Measurements from ENCODE around the gene BRINP3. TPM values are rescaled to one million over a fixed set of nuclear protein-coding genes. Genes with fewer than 3 reads are reported as not detected.
A peak's percentile ranks its signal among the peaks of the same experiment; 100 is the strongest.

Gene BRINP3
- total RNA-seq, 4 donors from 2014 or later: 0.20 TPM; not detected in 3

DNA sequence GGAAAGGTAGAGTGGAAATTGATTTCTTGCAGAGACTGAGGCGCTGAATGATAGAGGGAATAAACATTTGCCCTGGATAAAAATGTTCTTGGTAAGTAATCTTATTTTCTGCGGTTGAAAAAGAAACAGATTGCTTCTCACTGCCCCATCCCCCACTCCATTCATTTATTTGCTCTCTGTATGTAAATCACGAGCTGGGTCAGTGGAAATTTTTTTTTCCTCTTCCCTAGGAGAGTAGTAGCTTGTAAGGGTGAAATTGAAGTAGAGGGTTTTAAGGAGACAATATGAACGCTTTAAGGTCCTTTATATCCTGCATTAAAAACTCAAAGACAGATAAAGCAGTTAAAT, 1.4 kb upstream of the BRINP3 start:
- H3K36me3 ChIP-seq: no peaks in the 10 kb centered on the region
- in situ Hi-C loops (cut with MboI; ENCODE audit: low sequenced_read_pairs in 4 of 4) (no loop called here), intact Hi-C loops (cut with DNase I; ENCODE audit: low total_unique reads) (no loop called here)
- peaks cover 12 to 39% (median 33%) of the 10 kb centered on the region in 3 donors for H3K27me3 ChIP-seq
- peak overlapping the region; percentile 25 to 53 (median 31) for H3K4me3 ChIP-seq
- ATAC-seq: no peak
- peaks cover 6 to 7% of the 10 kb centered on the region in 2 donors for H3K4me1 ChIP-seq
- H3K9me3 ChIP-seq: no peaks in the 10 kb centered on the region
- TF ChIP-seq POLR2A (IDR thresholded peaks at IDR 0.05): no peak
- TF ChIP-seq, protein P1, sequence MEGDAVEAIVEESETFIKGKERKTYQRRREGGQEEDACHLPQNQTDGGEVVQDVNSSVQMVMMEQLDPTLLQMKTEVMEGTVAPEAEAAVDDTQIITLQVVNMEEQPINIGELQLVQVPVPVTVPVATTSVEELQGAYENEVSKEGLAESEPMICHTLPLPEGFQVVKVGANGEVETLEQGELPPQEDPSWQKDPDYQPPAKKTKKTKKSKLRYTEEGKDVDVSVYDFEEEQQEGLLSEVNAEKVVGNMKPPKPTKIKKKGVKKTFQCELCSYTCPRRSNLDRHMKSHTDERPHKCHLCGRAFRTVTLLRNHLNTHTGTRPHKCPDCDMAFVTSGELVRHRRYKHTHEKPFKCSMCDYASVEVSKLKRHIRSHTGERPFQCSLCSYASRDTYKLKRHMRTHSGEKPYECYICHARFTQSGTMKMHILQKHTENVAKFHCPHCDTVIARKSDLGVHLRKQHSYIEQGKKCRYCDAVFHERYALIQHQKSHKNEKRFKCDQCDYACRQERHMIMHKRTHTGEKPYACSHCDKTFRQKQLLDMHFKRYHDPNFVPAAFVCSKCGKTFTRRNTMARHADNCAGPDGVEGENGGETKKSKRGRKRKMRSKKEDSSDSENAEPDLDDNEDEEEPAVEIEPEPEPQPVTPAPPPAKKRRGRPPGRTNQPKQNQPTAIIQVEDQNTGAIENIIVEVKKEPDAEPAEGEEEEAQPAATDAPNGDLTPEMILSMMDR (IDR thresholded peaks at IDR 0.05 in 4 of 5, conservative IDR thresholded peaks at IDR 0.05 in 1 of 5): no peak
- H3K27ac ChIP-seq: no peak overlapping the region
- no peak for DNase-seq

DNA sequence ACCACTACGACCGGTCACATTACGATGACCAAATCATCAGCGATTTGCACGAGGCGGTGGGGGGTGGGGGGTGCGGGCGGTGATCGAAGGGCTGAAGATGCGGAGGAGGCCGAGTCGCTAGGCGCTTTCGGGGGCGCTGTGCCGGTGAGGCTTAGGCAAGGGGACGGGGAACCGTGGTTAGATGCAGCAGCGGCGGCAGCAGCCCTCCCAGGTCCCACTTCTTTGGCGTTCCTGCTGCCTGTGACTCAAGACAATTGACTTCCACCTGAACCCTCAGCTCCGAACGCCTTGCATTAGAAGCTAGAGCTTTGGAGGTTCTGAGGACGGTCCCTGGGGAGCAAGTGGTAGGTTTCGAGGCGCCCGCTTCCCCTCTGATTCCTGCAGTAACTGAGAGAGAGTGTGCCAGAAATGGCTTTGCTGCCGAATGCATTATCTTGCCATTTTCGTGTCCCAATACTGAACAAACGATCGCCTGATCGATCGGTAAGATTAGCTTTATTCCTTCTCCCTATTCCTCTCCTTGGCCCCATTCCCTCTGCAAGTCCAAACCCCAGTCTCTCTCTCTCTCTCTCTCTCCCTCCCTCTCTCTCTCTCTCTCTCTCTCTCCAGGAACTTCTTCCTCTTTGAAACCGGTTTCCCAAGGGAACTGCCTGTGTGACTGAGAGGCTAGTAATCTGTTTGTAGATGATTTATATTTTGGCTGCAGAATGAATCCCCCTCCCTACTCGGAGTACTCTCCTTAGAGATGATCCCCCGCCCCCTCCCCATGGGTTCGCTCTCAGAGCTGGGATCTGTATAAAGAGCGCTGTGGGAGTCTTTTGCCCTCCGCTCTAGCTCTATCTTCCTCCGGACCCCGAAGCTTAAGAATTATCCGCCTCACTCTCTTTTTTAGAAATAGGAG, 735 bp upstream of the BRINP3 start:
- TF ChIP-seq, protein P1 (IDR thresholded peaks at IDR 0.05 in 4 of 5, conservative IDR thresholded peaks at IDR 0.05 in 1 of 5): no peak
- TF ChIP-seq POLR2A (IDR thresholded peaks at IDR 0.05): no peak
- Histone ChIP-seq H3K27ac (no peak overlapping the region), H3K27me3 (peaks cover 12 to 40% (median 33%) of the 10 kb centered on the region in 3 donors), H3K36me3 (no peaks in the 10 kb centered on the region), H3K9me3 (no peaks in the 10 kb centered on the region), H3K4me1 (peaks cover 6 to 7% of the 10 kb centered on the region in 2 donors), H3K4me3 (peak overlapping the region; percentile 25 to 53 (median 31))
- DNase-seq: no peak
- in situ Hi-C loops (cut with MboI; ENCODE audit: low sequenced_read_pairs in 4 of 4): no loop called here
- no peak for ATAC-seq
- intact Hi-C loops (cut with DNase I; ENCODE audit: low total_unique reads): no loop called here

DNA sequence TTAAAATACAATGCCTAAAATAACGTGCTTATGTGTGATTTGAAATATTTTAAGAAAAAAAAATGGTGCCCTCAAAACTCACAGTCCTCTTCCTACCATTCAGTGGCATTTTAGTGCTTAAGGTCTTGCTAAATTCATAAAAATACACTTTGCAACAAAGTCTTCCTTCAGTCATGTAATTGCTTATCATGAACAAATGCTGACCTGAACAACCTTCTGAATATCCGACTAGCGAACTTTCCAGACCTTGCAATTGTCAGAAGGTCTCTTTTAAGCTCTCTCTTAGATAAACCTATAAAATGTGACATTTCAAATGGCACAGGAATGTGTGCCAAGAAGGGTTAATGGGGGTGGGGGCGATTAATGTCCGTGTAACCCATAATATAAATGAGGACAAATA, 858 bp downstream of the BRINP3 start:
- no peak overlapping the region for H3K27ac ChIP-seq
- no peaks in the 10 kb centered on the region for H3K36me3 ChIP-seq
- H3K27me3 ChIP-seq: peaks cover 12 to 40% (median 33%) of the 10 kb centered on the region in 3 donors
- intact Hi-C loops (cut with DNase I; ENCODE audit: low total_unique reads): no loop called here
- ATAC-seq (no peak), DNase-seq (no peak)
- in situ Hi-C loops (cut with MboI; ENCODE audit: low sequenced_read_pairs in 4 of 4): no loop called here
- no peak for TF ChIP-seq POLR2A (IDR thresholded peaks at IDR 0.05)
- TF ChIP-seq, protein P1 (IDR thresholded peaks at IDR 0.05 in 4 of 5, conservative IDR thresholded peaks at IDR 0.05 in 1 of 5): no peak
- no peak overlapping the region for H3K4me3 ChIP-seq
- H3K9me3 ChIP-seq: no peaks in the 10 kb centered on the region
- peaks cover 6 to 7% of the 10 kb centered on the region in 2 donors for H3K4me1 ChIP-seq

DNA sequence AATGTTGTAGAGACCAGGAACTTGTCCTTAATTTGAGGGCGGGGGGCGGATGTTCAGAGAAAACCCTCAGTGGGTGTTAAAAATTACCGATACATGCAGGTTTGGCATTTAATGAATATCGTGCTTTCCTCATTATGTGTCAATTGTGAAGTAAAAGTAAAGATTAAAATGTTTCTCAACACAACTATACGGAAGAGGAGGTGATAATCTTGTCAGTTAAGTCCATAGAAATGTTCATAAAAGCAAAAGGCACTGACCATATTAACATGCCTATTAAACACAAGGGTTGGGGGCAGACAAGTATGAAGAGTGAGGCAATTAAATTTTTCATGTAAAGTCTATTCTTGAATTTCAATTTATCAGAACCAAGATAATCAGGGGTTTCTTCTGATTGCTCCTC, 1.3 kb downstream of the BRINP3 start:
- DNase-seq: no peak
- TF ChIP-seq, protein P1 (IDR thresholded peaks at IDR 0.05 in 4 of 5, conservative IDR thresholded peaks at IDR 0.05 in 1 of 5): no peak
- TF ChIP-seq POLR2A (IDR thresholded peaks at IDR 0.05): no peak
- intact Hi-C loops (cut with DNase I; ENCODE audit: low total_unique reads) (no loop called here), in situ Hi-C loops (cut with MboI; ENCODE audit: low sequenced_read_pairs in 4 of 4) (no loop called here)
- Histone ChIP-seq H3K27ac (no peak overlapping the region), H3K36me3 (no peaks in the 10 kb centered on the region), H3K4me3 (no peak overlapping the region), H3K9me3 (no peaks in the 10 kb centered on the region), H3K4me1 (peaks cover 6 to 7% of the 10 kb centered on the region in 2 donors), H3K27me3 (peaks cover 12 to 40% (median 33%) of the 10 kb centered on the region in 3 donors)
- ATAC-seq: no peak

All from gastrocnemius medialis (tissue), 4 donors.